ENCODE results near the gene PREX1.

Gene PREX1

GRCh38 chr20:48732081-48732829 lies 95.5 kb downstream of the PREX1 start:
- DNase-seq (ENCODE audit: low read depth): no peak

GRCh38 chr20:48731536-48731935 lies 96.3 kb downstream of the PREX1 start:
- DNase-seq (ENCODE audit: low read depth): no peak

GRCh38 chr20:48730977-48731376 lies 96.8 kb downstream of the PREX1 start:
- DNase-seq (ENCODE audit: low read depth): no peak

GRCh38 chr20:48729538-48729937 lies 98.3 kb downstream of the PREX1 start:
- no peak for DNase-seq (ENCODE audit: low read depth)

GRCh38 chr20:48728042-48728825 lies 99.6 kb downstream of the PREX1 start:
- no peak for DNase-seq (ENCODE audit: low read depth)

GRCh38 chr20:48727226-48727625 lies 100.6 kb downstream of the PREX1 start:
- DNase-seq (ENCODE audit: low read depth): no peak

- DNase-seq (ENCODE audit: low read depth): no peak
Measured at GRCh38 chr20:48725555-48725991, 102.2 kb downstream of the PREX1 start.

GRCh38 chr20:48724891-48725554 lies 102.8 kb downstream of the PREX1 start:
- no peak for DNase-seq (ENCODE audit: low read depth)

GRCh38 chr20:48724382-48724781 lies 103.4 kb downstream of the PREX1 start:
- DNase-seq (ENCODE audit: low read depth): no peak

GRCh38 chr20:48723308-48724264 lies 104.2 kb downstream of the PREX1 start:
- no peak for DNase-seq (ENCODE audit: low read depth)

GRCh38 chr20:48722737-48723191 lies 105.0 kb downstream of the PREX1 start:
- no peak for DNase-seq (ENCODE audit: low read depth)

GRCh38 chr20:48722002-48722731 lies 105.6 kb downstream of the PREX1 start:
- no peak for DNase-seq (ENCODE audit: low read depth)

- no peak for DNase-seq (ENCODE audit: low read depth)
Measured at GRCh38 chr20:48721324-48722001, 106.3 kb downstream of the PREX1 start.

- no peak for DNase-seq (ENCODE audit: low read depth)
Measured at GRCh38 chr20:48720256-48720985, 107.4 kb downstream of the PREX1 start.

- DNase-seq (ENCODE audit: low read depth): no peak
Measured at GRCh38 chr20:48719598-48720255, 108.1 kb downstream of the PREX1 start.

- DNase-seq (ENCODE audit: low read depth): no peak
Measured at GRCh38 chr20:48718786-48719578, 108.8 kb downstream of the PREX1 start.

- DNase-seq (ENCODE audit: low read depth): no peak
Measured at GRCh38 chr20:48717680-48718223, 110.0 kb downstream of the PREX1 start.

Data from activated T-cell treated with anti-CD3 and anti-CD28 coated beads for 1 hour (primary cell).